ENCODE results near the gene CFAP221.
"Not testable (repeated sequence)": the region's sequence is repeated elsewhere in the genome, so short reads cannot be mapped to it uniquely, and the experiment has no call there.

The CFAP221 gene

GRCh38 chr2:119591523-119591922 lies 47.3 kb downstream of the CFAP221 start:
- no peak for DNase-seq

- no peak for DNase-seq
These were observed 48.2 kb downstream of the CFAP221 start for GRCh38 chr2:119592436-119592835.

- no peak for DNase-seq
These were observed 52.4 kb downstream of the CFAP221 start for GRCh38 chr2:119596638-119597037.

- DNase-seq, result no peak
These were observed 54.5 kb downstream of the CFAP221 start for GRCh38 chr2:119598596-119599263.

- DNase-seq, result no peak
These were observed 55.1 kb downstream of the CFAP221 start for GRCh38 chr2:119599384-119599783.

- DNase-seq, result no peak
These were observed 60.8 kb downstream of the CFAP221 start for GRCh38 chr2:119605096-119605495.

GRCh38 chr2:119606674-119607073 lies 62.4 kb downstream of the CFAP221 start:
- DNase-seq, result no peak

GRCh38 chr2:119608553-119608952 lies 64.3 kb downstream of the CFAP221 start:
- no peak for DNase-seq

GRCh38 chr2:119609337-119609736 lies 65.1 kb downstream of the CFAP221 start:
- DNase-seq, result no peak

GRCh38 chr2:119614140-119614539 lies 69.9 kb downstream of the CFAP221 start:
- DNase-seq, result not testable (repeated sequence)

GRCh38 chr2:119616421-119616820 lies 72.2 kb downstream of the CFAP221 start:
- DNase-seq, result no peak

GRCh38 chr2:119617455-119617854 lies 73.2 kb downstream of the CFAP221 start:
- no peak for DNase-seq

GRCh38 chr2:119618725-119619124 lies 74.5 kb downstream of the CFAP221 start:
- DNase-seq, result not testable (repeated sequence)

- no peak for DNase-seq
These were observed 81.0 kb downstream of the CFAP221 start for GRCh38 chr2:119625226-119625625.

- no peak for DNase-seq
These were observed 85.1 kb downstream of the CFAP221 start for GRCh38 chr2:119629323-119629825.

- no peak for DNase-seq
These were observed 85.9 kb downstream of the CFAP221 start for GRCh38 chr2:119630121-119630520.

- DNase-seq, result no peak
These were observed 93.1 kb downstream of the CFAP221 start for GRCh38 chr2:119637371-119637770.

- no peak for DNase-seq
These were observed 94.0 kb downstream of the CFAP221 start for GRCh38 chr2:119638246-119638645.

- DNase-seq, result no peak
These were observed 94.7 kb downstream of the CFAP221 start for GRCh38 chr2:119638685-119639554.

GRCh38 chr2:119641562-119642258 lies 97.5 kb downstream of the CFAP221 start:
- DNase-seq, result peak; percentile 88

GRCh38 chr2:119644186-119644585 lies 99.9 kb downstream of the CFAP221 start:
- no peak for DNase-seq

GRCh38 chr2:119645173-119645855 lies 101.1 kb downstream of the CFAP221 start:
- DNase-seq, result no peak

GRCh38 chr2:119646149-119646548 lies 101.9 kb downstream of the CFAP221 start:
- DNase-seq, result no peak
